Activated CD8-positive, alpha-beta memory T cell treated with anti-CD3 and anti-CD28 coated beads for 48 hours (primary cell): ENCODE measurements around the gene PON3.
"Not testable (repeated sequence)": the region's sequence is repeated elsewhere in the genome, so short reads cannot be mapped to it uniquely, and the experiment has no call there.

Source experiments
- DNase-seq, 3 experiments: peaks; one replicate each; pipeline ENCODE4 v3.0.0-alpha.2; 2020; ENCODE audit warnings: low read depth in 2 of 3, low spot score in 2 of 3

Gene PON3

DNA sequence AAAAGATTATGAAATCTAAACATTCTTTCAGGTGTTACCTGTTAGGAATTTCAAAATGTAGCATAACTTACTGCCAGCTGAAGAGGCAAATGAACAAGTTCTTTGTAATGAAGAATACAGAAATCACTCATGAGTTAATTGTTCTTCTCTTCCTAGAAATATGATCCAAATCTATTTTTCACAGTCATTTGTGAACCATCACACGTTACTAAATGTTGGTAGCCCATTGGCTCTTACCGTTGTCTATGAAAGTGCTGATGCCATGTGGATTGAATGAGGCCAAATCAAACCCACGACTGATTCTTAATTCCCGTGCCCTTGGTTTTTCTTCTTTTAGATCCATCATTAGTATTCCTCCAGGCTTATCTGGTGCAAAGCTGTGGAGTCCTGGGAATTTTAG is 15.9 kb upstream of the PON3 start:
- no peak for DNase-seq

DNA sequence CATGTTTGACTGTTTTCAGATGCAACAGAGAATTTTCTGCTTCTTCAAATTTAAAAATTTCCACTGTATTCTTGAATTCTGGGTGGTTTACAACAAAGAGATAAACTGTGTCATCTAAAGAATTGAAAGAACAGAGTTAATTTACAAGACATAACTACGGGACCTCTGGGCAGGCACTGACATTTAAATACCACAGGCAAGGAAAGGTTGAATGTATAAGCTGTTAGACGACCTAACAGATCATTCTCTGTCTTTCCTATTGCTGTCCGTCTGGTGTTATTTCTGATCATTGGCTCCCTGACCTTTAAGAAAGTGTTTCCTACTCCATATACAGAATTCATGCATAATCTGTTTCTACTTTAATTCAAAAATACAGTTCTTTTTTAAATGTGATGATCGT is 15.5 kb upstream of the PON3 start:
- no peak for DNase-seq

DNA sequence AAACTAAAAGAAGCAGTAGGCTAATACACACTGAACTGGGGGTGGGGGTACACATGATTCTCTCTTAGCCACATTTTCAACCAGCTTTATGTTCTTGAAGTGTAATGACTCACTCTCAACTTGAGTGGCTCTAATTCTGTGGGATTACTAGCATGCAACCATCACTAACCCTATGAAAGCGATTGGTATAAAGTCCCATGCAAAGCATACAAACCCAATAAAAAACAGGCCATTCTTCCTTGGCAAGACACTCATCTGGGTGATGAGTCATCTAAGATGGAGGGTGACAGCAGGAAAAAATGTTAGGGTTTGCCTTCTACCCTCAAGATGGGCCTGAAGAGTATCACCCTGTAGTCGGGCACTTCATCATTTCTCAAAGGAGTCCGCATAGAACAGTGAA is 14.9 kb upstream of the PON3 start:
- DNase-seq, result no peak

DNA sequence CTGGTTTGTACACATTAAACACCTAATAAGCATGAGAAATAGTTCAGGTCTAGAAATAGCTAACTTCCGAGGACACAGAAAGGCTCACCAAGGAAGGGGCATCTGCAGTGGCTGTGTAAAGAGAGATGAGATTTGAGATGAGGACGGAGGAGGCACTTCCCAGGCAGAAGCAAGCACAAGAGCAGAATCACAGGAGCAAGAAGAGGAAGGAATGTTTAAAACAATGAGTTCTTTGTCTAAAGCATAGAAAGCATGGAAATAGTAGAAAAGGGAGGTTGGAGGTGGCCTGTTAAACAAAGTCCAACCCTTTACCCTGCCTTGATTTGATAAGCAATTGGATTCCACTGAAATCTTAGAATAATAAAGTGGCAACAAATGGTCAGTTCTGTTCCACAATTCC is 11.6 kb upstream of the PON3 start:
- DNase-seq, result no peak

DNA sequence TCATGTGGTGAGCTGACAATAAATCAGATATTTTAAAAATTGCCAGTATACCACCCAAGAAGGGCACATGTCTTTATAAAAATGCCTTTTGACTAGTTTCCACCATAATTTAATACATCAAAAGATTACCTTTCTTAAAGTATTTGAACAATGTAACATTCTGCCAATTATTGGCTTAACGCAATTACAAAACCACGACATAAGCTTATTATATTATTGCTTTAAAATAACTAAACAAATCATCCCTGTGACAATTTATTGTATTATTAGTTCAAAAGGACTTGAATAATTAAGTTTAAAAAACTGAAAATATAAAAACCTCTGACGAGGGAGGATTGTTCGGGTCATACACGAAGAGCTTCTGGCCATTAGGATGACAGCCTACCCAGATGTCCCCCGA is 9.6 kb upstream of the PON3 start:
- no peak for DNase-seq

DNA sequence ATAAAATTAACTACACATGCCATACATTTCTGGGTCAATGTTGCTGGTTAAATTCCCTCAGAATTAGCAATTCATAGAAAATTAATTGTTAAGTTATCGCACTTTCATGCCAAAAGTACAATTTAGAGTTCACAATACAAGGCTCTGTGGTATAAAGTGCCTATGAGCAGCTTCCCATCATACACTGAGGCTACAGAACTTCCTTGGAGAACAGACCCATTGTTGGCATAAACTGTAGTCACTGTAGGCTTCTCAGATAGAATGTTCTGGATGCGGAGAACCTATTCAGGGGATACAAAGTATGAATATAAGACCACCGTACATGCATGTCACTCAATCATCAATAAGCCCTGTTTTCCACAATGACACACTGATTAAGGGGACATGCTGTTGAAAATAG is 9.0 kb upstream of the PON3 start:
- DNase-seq, result no peak

DNA sequence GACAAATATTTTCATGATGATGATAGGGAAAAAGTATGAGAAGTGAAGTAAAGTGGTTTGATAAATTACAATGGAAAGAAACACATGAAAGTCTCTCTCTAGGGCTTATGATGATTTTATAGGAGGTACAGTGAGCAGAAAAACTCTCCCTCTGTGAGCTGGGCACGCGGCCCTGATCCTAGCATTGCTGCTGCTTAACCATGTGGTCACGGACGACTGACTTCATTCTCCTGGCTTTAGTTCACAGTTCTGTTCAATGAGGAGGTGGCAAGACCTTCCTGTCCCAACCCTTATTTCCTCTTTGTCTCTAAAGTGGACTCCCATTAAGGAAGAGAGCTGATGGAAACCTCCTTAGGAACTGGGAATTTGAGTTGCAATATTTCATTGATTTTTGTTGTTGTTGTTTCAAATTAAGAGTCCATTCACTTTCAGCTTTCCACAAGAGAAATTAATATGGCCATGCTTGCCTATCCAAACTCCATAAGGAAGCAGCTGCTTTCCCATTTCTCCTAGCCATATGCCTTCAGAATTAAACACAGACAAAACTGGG is 8.2 kb upstream of the PON3 start:
- DNase-seq, result no peak

DNA sequence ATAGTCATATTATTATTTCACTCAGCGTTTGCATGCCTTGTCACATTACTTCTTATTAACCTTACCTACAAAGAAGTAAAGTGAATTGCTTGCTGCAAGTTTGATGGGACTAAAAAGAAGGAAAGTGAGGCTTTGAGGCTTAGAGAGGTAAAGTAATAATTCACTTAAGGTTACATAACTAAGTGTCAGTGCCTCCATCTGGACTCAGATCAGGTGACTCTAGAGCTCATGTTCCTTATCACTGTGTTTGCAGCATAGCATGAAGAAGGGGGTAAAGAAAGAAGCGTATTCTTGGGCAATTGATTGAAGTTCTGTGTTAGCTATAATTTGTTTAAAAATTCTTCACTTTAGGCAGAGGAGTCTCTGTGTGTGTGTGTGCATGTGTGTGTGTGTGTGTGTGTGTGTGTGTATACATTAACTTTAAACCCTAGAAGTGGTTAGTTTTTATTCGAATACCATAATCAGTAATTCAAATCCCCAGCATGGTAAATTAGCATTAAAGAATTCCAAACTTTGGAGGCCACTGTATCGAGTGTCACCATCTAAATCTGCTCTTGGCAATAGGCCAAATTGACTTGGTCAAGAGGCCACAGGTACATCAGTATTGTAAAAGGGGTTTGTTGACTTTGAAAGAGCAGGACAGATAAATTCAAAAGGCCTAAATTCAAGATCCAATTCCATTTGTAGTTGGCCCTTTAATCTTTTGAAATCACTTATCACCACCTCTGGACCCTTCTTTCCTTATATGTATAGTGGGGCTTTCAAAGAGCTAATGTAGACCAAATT is 2.2 kb upstream of the PON3 start:
- no peak for DNase-seq

DNA sequence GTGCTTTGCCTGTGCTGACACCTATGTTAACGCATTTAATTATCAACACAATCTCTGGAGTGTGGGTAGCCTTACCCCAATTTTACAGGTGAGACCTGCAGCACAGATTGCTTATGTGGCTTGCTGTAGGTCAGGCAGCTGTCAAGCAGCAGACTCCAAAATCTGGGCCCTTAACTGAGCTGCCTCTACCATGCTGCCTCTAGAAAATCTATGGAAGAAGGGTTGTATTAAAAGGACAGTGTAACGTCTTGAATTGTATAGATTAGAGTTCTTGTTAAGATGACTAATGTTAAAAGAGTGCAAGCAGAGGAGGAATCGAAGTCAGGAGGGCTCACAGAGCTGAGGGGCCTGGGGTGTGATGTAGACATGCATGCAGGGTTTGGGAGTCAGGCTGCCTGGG is 1.2 kb upstream of the PON3 start:
- DNase-seq, result no peak

DNA sequence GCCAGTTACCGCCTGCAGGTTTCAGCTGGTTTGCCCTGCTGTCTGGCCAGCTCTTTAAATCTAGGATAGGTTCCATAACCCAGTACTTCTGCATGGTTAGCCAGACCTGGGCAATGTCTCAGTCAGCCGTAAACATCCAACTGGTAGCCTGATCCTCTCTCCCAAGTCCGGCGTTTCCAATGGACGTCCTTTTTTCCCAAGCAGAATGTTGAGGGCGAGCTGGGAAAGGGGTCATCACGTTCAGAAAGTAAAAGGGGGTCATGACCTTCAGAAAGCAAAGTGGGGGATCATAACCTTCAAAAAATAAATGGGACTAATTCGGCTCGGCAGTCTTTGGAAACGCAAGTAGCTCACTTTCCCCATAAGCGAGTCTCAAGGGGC is 430 bp downstream of the PON3 start:
- no peak for DNase-seq

DNA sequence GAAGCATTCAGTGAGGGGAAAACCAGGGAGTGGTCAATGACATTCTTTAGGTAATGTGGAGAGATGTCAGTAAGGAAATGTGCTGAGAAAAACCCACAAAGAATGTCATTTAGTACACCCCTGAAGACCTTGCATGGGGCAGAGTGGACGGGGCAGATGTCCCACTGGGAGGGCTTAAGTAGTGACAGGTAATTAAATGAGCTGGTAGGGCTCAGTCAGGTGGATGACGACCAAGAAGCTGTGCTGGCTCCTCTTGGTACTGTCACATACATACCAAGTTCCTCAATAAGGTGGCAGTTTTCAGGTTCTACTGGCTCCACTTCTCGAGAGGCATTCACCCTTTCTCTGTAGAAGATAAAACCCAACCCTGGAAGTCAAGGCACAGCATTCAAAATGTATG is 1.8 kb downstream of the PON3 start:
- DNase-seq, result no peak

DNA sequence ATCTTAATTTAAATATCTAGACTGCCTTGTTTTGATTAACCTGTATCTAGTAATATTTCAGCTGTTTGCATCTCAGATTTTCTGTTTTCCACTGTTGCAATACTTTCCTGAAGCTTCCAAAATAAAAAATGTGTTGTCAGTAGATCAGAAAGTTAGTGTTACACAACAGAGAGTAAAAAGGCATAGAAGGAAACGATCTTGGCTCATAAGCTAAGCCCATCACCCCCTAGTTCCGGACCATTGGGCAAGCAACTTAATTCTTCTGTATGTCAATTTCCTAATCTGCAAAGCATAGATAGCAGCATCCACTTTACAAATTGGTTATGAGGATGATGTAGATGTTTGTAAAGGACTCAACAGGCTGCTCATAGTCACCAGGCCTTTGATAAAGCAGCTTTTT is 4.4 kb downstream of the PON3 start:
- DNase-seq, result no peak

DNA sequence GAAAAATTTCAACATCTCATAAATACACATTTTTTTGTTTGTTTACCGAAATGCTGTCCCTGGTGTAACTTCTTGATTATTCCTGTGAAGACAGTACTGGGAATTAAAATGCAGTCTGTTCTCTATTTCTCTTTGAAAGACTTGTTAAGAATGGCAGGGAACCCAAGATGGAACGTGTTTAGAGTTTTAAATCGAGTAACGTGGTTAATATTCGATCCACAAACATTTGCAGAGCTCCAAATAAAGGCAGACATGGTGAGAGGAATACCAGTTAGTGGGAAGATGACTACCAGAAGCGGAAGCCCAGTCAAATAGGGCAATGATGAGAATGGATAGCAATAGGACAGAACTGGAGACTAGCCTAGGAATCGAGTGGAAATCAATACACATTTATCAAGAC is 6.7 kb downstream of the PON3 start:
- DNase-seq, result no peak

DNA sequence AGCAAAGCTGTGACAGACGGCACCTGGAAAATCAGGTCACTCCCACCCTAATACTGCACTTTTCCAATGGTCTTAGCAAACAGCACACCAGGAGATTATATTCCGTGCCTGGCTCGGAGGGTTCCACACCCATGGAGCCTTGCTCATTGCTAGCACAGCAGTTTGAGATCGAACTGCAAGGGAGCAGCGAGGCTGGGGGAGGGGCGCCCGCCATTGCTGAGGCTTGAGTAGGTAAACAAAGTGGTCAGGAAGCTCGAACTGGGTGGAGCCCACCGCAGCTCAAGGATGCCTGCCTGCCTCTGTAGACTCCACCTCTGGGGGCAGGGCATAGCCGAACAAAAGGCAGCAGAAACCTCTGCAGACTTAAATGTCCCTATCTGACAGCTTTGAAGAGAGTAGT is 16.7 kb downstream of the PON3 start:
- DNase-seq, result not testable (repeated sequence)

DNA sequence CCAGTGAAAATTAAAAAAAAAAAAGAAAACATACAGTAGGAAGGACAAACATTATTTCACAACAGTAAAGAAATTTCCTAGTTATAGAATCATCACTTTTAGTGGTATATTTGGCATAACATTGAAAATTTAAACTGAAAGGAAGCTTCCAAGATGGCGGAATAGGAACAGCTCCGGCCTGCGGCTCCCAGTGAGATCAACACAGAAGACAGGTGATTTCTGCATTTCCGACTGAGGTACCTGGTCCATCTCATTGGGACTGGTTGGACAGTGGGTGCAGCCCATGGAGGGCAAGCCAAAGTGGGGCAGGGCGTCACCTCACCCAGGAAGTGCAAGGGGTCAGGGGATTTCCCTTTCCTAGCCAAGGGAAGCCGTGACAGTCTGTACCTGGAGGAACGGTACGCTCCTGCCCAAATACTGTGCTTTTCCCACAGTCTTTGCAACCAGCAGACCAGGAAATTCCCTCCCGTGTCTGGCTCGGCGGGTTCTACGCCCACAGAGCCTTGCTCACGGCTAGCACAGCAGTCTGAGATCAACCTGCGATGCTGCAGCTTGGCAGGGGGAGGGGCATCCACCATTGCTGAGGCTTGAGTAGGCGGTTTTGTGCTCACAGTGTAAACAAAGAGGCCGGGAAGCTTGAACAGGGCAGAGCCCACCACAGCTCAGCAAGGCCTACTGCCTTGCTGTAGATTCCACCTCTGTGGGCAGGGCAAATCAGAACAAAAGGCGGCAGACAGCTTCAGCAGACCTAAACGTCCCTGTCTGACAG is 19.4 kb downstream of the PON3 start:
- DNase-seq, result no peak

DNA sequence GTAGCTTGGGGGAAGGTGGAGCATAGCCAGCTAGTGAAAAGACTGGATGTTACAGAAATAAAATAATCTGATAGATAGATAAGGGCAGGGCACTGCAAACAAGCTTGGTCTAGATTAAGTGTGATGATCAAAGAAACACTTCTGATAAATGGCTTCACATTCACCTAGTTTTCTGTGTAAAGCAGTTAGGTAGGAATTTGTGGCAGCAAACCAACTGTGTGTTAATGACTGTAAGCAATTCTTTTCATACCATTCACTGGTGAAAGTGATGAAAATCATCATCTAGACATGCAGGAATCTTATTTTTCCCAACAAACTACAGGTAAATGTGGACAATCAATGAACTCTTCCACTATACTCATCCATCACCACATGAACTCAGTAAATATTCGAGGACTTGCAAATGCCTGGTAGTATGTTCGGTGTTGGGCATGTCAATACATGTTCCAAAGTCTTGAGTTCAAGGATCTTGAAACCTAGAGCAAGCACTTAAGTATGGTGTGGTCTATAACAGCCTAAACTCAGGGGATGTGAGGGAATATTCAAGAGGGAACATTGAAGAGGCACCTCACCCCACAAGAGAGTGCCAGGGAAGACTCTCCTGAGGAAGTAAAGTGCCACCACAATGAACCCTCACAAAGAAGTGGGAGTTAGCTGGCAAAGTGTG is 20.5 kb downstream of the PON3 start:
- no peak for DNase-seq

DNA sequence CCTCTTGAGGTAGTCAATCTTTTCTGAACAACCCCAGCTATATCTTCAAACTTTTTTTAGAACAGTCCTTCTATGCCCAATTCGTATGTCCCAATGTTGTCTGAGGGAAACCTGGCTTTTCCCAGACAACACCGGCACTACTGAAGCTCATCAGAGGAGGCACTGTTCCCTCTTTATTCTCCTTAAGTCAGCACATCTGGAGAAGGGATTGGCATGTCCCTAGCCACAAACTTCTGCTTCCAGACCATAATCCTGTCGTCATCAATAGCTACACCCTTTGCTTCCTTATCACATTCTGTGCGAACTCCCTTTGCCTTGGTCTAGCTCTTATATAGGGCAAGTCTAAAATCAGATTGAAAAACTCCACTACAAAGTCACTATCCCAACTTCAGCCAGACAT is 22.9 kb downstream of the PON3 start:
- no peak for DNase-seq

DNA sequence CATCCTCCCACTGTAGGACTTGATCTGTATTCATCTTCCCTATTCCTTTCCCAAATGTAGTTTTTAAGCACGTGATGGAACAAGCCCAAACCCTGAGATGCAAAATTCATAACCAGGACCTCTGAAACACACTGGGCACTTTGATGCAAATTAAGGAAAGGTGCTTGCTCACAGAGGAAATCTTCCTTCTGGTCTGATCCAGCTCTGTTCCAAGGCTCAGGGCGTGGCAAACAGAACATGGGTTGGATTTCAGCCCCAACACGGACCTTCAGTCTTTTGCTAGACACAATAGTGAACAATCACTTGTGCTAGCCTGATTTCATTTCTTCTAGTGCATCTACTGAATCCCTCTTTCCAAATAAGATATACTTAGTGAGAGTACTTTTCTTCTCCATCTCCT is 27.9 kb downstream of the PON3 start:
- no peak for DNase-seq

DNA sequence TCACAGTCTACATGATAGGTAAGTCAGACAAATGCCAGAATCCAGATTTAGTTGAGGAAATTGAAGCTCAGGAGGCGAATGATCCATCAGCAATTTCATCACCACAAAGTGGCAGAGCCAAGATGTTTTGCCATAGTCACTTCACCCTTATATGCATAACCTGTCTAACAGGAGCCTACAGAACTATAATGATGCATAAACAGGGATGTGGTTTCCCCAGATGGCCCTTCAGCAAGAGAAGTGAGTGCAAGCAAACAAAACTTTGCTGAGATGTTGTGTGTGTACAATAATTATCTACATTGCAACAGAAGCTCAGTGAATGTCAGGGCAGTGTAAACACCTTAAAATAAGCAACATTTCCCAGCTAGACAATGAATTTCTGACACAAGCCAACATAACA is 28.6 kb downstream of the PON3 start:
- DNase-seq, result no peak

DNA sequence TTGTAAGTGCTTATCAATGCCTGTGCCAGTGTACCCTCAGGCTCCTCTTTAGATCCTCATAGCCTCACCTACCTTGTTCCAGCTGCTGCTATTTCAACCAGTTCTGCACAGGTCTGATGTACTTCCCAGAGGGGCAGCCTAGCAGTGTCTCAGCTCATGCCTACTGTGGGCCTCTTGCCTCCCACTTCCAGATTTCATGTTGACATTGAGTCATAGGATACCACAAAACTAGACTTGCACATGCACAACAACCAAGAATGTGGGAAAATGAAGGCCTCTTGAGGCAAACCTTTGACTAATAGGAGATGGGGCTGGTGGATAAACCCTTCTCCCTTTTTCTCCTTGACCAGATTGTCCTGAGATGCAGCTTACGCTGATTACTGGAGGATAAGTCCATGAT is 31.0 kb downstream of the PON3 start:
- DNase-seq, result no peak

DNA sequence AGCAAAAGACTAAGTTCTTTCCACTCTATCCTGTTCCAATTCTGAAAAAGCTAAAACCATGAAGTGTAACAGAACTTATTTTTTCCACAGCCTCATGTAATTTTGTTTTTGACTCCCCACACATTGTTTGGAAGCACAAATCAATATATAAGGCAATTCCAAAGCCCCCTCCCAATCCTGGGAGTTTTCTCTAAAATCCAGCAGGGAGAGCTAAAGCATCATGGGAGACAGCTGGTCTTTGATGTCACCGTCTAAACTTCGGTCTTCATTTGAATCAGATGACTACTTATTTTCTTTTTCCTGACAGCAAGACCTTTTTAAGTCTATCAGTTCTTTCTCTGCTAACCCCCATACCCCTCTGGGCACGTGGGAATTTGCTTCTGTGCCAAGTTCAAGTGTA is 38.6 kb downstream of the PON3 start:
- no peak for DNase-seq

DNA sequence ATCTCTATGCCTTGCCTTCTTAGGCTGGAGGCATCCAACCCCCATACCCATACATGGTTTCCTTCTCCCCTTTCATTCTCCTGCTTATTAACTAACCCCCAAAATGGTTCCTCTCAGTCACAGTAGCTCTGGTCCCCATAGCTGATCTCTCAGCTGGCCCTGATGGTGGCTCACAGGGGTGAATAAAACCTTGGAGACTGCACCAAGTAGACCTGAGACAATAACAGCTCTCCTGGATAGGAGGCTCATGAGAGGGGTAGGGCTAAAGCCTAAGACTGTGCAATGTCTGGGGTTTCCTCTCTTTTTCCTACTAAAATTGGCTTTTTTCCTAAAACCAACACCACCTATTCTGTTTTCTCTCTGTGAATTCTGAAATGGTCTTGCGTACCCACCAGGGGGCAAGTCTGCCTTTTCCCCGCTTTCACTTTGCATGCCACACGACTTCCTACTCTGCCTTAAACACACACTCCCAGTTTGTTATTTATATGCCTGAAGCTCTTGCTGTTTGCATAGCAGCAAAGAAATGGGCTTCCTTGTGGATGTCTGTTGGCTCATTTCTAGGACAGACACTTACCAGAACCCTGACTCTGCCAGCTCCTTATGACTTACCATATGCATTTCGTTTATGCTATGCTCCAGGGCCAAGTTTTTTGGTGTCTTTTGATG is 53.4 kb downstream of the PON3 start:
- no peak for DNase-seq
